MM.1S (cell line): ENCODE results near the gene PAQR5.

Experiments used
- DNase-seq: peaks from one replicate; pipeline ENCODE4 v3.0.0-alpha.2; 2015
- H2AFZ ChIP-seq: fragments of 300-600 bp; sonication (generic); 2 replicates; pipeline ENCODE4 v1.6.0; 2016; ENCODE audit warnings: antibody characterized with exemption, low read length
- H3F3A ChIP-seq: fragments of 300-600 bp; sonication (generic); 2 replicates; pipeline ENCODE4 v1.6.1; 2016; ENCODE audit warnings: mild to moderate bottlenecking, antibody characterized with exemption, low read length, moderate library complexity, mixed read lengths; ENCODE audit not compliant: insufficient read depth
- H3K27ac ChIP-seq: fragments of 300-600 bp; sonication (generic); 2 replicates; pipeline ENCODE4 v1.5.1; 2016; ENCODE audit warnings: mild to moderate bottlenecking, low read length
- H3K27me3 ChIP-seq: fragments of 300-600 bp; sonication (generic); replicated peaks from 2 replicates; pipeline ENCODE4 v1.6.0; 2016; ENCODE audit warnings: low read length; ENCODE audit not compliant: insufficient read depth
- H3K36me3 ChIP-seq: fragments of 300-600 bp; sonication (generic); replicated peaks from 2 replicates; pipeline ENCODE4 v1.6.1; 2016; ENCODE audit warnings: mild to moderate bottlenecking, low read length, mixed read lengths; ENCODE audit not compliant: insufficient read depth
- H3K4me1 ChIP-seq: fragments of 300-600 bp; sonication (generic); 2 replicates; pipeline ENCODE4 v1.6.1; 2016; ENCODE audit warnings: low read length, mixed read lengths
- H3K4me2 ChIP-seq: fragments of 300-600 bp; sonication (generic); 2 replicates; pipeline ENCODE4 v1.6.0; 2016; ENCODE audit warnings: low read depth, low read length
- H3K4me3 ChIP-seq: fragments of 300-600 bp; sonication (generic); 2 replicates; pipeline ENCODE4 v1.5.1; 2016; ENCODE audit warnings: low read length, mixed read lengths
- H3K79me2 ChIP-seq: fragments of 300-600 bp; sonication (generic); 2 replicates; pipeline ENCODE4 v1.6.1; 2016; ENCODE audit warnings: mixed run types, low read length, mixed read lengths
- H3K9ac ChIP-seq: fragments of 300-600 bp; sonication (generic); 2 replicates; pipeline ENCODE4 v1.6.1; 2016; ENCODE audit warnings: low read length, mixed read lengths
- H3K9me2 ChIP-seq: fragments of 300-600 bp; sonication (generic); replicated peaks from 2 replicates; pipeline ENCODE4 v1.6.1; 2016; ENCODE audit warnings: mild to moderate bottlenecking, low read length, mixed read lengths; ENCODE audit not compliant: insufficient read depth
- H3K9me3 ChIP-seq: fragments of 300-600 bp; sonication (generic); replicated peaks from 2 replicates; pipeline ENCODE4 v1.6.1; 2016; ENCODE audit warnings: mild to moderate bottlenecking, low read length, mixed read lengths; ENCODE audit not compliant: insufficient read depth
- H4K20me1 ChIP-seq: fragments of 300-600 bp; sonication (generic); 2 replicates; pipeline ENCODE4 v1.6.1; 2016; ENCODE audit warnings: mild to moderate bottlenecking, low read length, moderate library complexity, mixed read lengths; ENCODE audit not compliant: insufficient read depth
- CTCF ChIP-seq: fragments of 300-600 bp; sonication (generic); IDR thresholded peaks from 2 replicates; pipeline ENCODE4 v1.5.1; 2016; ENCODE audit warnings: antibody characterized with exemption, low read length, mixed read lengths
- EZH2 ChIP-seq: fragments of 300-600 bp; sonication (generic); optimal IDR thresholded peaks from 2 replicates; pipeline ENCODE3; 2017; ENCODE audit warnings: low read depth, mild to moderate bottlenecking, antibody characterized with exemption, low read length, mixed read lengths
- EZH2phosphoT487 ChIP-seq: fragments of 300-600 bp; sonication (generic); IDR thresholded peaks from 2 replicates; pipeline ENCODE4 v1.6.1; 2018; ENCODE audit warnings: antibody characterized with exemption, low read length

The PAQR5 gene

GRCh38 chr15:69434238-69434637 lies 135.5 kb downstream of the PAQR5 start:
- H3K4me2 ChIP-seq: no peak overlapping the region
- H2AFZ ChIP-seq: no peak overlapping the region
- no peaks in the 10 kb centered on the region for H3K4me1 ChIP-seq
- no peaks in the 10 kb centered on the region for H3K9me2 ChIP-seq
- H3K9ac ChIP-seq: no peak overlapping the region
- no peak overlapping the region for H3K27ac ChIP-seq
- peaks cover 29% of the 10 kb centered on the region for H3K36me3 ChIP-seq
- no peak for TF ChIP-seq EZH2phosphoT487
- H3F3A ChIP-seq: no peaks in the 10 kb centered on the region
- peaks cover 26% of the 10 kb centered on the region; the same call in 1 of the 2 replicates for H3K79me2 ChIP-seq
- no peaks in the 10 kb centered on the region for H3K9me3 ChIP-seq
- H3K4me3 ChIP-seq: no peak overlapping the region
- DNase-seq: no peak
- H4K20me1 ChIP-seq: no peaks in the 10 kb centered on the region
- H3K27me3 ChIP-seq: no peaks in the 10 kb centered on the region

GRCh38 chr15:69434679-69435078 lies 136.0 kb downstream of the PAQR5 start:
- no peaks in the 10 kb centered on the region for H3K27me3 ChIP-seq
- no peak overlapping the region for H3K4me2 ChIP-seq
- no peaks in the 10 kb centered on the region for H3K4me1 ChIP-seq
- no peak overlapping the region for H2AFZ ChIP-seq
- H3K27ac ChIP-seq: no peak overlapping the region
- no peaks in the 10 kb centered on the region for H3K9me3 ChIP-seq
- peaks cover 26% of the 10 kb centered on the region; the same call in 1 of the 2 replicates for H3K79me2 ChIP-seq
- DNase-seq: no peak
- peaks cover 30% of the 10 kb centered on the region for H3K36me3 ChIP-seq
- H4K20me1 ChIP-seq: no peaks in the 10 kb centered on the region
- H3K9me2 ChIP-seq: no peaks in the 10 kb centered on the region
- H3F3A ChIP-seq: no peaks in the 10 kb centered on the region
- no peak overlapping the region for H3K9ac ChIP-seq
- no peak for TF ChIP-seq EZH2phosphoT487
- no peak for TF ChIP-seq CTCF
- TF ChIP-seq EZH2: no peak
- H3K4me3 ChIP-seq: no peak overlapping the region

- Histone ChIP-seq H3K4me2 (no peak overlapping the region), H3K27ac (no peak overlapping the region), H3K9ac (no peak overlapping the region), H3F3A (no peaks in the 10 kb centered on the region), H4K20me1 (no peaks in the 10 kb centered on the region), H3K9me2 (no peaks in the 10 kb centered on the region), H3K27me3 (no peaks in the 10 kb centered on the region), H3K4me1 (no peaks in the 10 kb centered on the region), H2AFZ (no peak overlapping the region), H3K79me2 (0 out of 2 replicates have a peak, but pooled peaks cover 19% of the 10 kb centered on the region), H3K36me3 (peaks cover 33% of the 10 kb centered on the region), H3K4me3 (no peak overlapping the region), H3K9me3 (no peaks in the 10 kb centered on the region)
- DNase-seq: no peak
- TF ChIP-seq EZH2: no peak
- TF ChIP-seq CTCF: no peak
- no peak for TF ChIP-seq EZH2phosphoT487
Measured at GRCh38 chr15:69435985-69436384, 137.3 kb downstream of the PAQR5 start.

- H3K9me2 ChIP-seq: no peaks in the 10 kb centered on the region
- H4K20me1 ChIP-seq: no peaks in the 10 kb centered on the region
- no peaks in the 10 kb centered on the region for H3K9me3 ChIP-seq
- H3K4me1 ChIP-seq: no peaks in the 10 kb centered on the region
- 0 out of 2 replicates have a peak, but pooled peaks cover 19% of the 10 kb centered on the region for H3K79me2 ChIP-seq
- no peak overlapping the region for H2AFZ ChIP-seq
- no peak for DNase-seq
- H3K4me3 ChIP-seq: no peak overlapping the region
- H3K36me3 ChIP-seq: peaks cover 33% of the 10 kb centered on the region
- no peak for TF ChIP-seq EZH2
- TF ChIP-seq CTCF: no peak
- TF ChIP-seq EZH2phosphoT487: no peak
- no peaks in the 10 kb centered on the region for H3K27me3 ChIP-seq
- H3K4me2 ChIP-seq: no peak overlapping the region
- no peaks in the 10 kb centered on the region for H3F3A ChIP-seq
- H3K9ac ChIP-seq: no peak overlapping the region
- H3K27ac ChIP-seq: no peak overlapping the region
Measured at GRCh38 chr15:69436951-69437350, 138.2 kb downstream of the PAQR5 start.
